Neural cell (in vitro differentiated cells): Measurements from ENCODE around the gene HS3ST1. TPM values are rescaled to one million over a fixed set of nuclear protein-coding genes. Genes with fewer than 3 reads are reported as not detected.

Experiments used
- H2AFZ ChIP-seq: fragments of 200-600, 300-800 bp; sonication (generic), shearing (Covaris generic); 2 replicates; pipeline ENCODE4 v1.6.0; 2014; ENCODE audit warnings: low read depth, mild to moderate bottlenecking, antibody characterized with exemption, low read length, moderate library complexity
- H3F3A ChIP-seq: fragments of 200-600 bp; shearing (Covaris generic); 2 replicates; pipeline ENCODE4 v1.6.1; 2016; ENCODE audit warnings: mild to moderate bottlenecking, moderate library complexity, mixed read lengths, antibody characterized with exemption, low read length; ENCODE audit not compliant: insufficient read depth, poor library complexity, severe bottlenecking
- H3K27ac ChIP-seq: fragments of 200-600, 300-800 bp; sonication (generic), shearing (Covaris generic); 2 replicates; pipeline ENCODE4 v1.5.1; 2014; ENCODE audit warnings: mild to moderate bottlenecking, low read length, moderate library complexity
- H3K27me3 ChIP-seq: fragments of 300-800, 200-600 bp; sonication (generic), shearing (Covaris generic); 2 replicates; pipeline ENCODE4 v1.6.0; 2014; ENCODE audit warnings: mild to moderate bottlenecking, low read depth, low read length, moderate library complexity; ENCODE audit not compliant: insufficient read depth
- H3K36me3 ChIP-seq: fragments of 300-800, 200-600 bp; sonication (generic), shearing (Covaris generic); 2 replicates; pipeline ENCODE4 v1.5.1; 2014; ENCODE audit warnings: mild to moderate bottlenecking, antibody characterized with exemption, low read length, moderate library complexity; ENCODE audit not compliant: insufficient read depth
- H3K4me2 ChIP-seq: fragments of 300-800, 200-600 bp; sonication (generic), shearing (Covaris generic); 2 replicates; pipeline ENCODE4 v1.6.0; 2014; ENCODE audit warnings: mild to moderate bottlenecking, low read length
- H3K4me3 ChIP-seq: fragments of 300-800, 200-600 bp; sonication (generic), shearing (Covaris generic); 2 replicates; pipeline ENCODE4 v1.5.1; 2014; ENCODE audit warnings: mild to moderate bottlenecking, low read length, moderate library complexity
- H3K79me2 ChIP-seq: fragments of 200-600 bp; shearing (Covaris generic); replicated peaks from 2 replicates; pipeline ENCODE4 v1.6.0; 2014; ENCODE audit warnings: mild to moderate bottlenecking, low read length, moderate library complexity; ENCODE audit not compliant: insufficient read depth
- H3K9ac ChIP-seq: fragments of 300-800, 200-600 bp; sonication (generic), shearing (Covaris generic); 2 replicates; pipeline ENCODE4 v1.6.1; 2016; ENCODE audit warnings: mild to moderate bottlenecking, low read length, mixed read lengths
- H3K9me2 ChIP-seq: fragments of 200-600 bp; shearing (Covaris generic); 2 replicates; pipeline ENCODE4 v1.6.1; 2016; ENCODE audit warnings: mild to moderate bottlenecking, low read length, mixed read lengths; ENCODE audit not compliant: insufficient read depth
- H3K9me3 ChIP-seq: fragments of 200-600, 300-800 bp; sonication (generic), shearing (Covaris generic); 2 replicates; pipeline ENCODE4 v1.6.1; 2016; ENCODE audit warnings: mild to moderate bottlenecking, mixed run types, low read length, moderate library complexity, mixed read lengths
- H4K20me1 ChIP-seq: fragments of 200-600 bp; shearing (Covaris generic); 2 replicates; pipeline ENCODE4 v1.6.1; 2016; ENCODE audit warnings: mild to moderate bottlenecking, mixed run types; ENCODE audit not compliant: insufficient read depth
- EP300 ChIP-seq: fragments of 450-650 bp; conservative IDR thresholded peaks from 2 replicates; pipeline ENCODE4 v1.6.1; 2014; ENCODE audit warnings: antibody characterized with exemption, mild to moderate bottlenecking, moderate library complexity; ENCODE audit not compliant: poor library complexity, severe bottlenecking
- EZH2 ChIP-seq: fragments of 200-600, 300-800 bp; shearing (Covaris generic), sonication (generic); IDR thresholded peaks from 2 replicates; pipeline ENCODE4 v1.6.1; 2014; ENCODE audit warnings: antibody characterized with exemption, low read length, borderline replicate concordance, mild to moderate bottlenecking; ENCODE audit not compliant: insufficient read depth, poor library complexity, severe bottlenecking
- MXI1 ChIP-seq: fragments of 450-650 bp; conservative IDR thresholded peaks from 2 replicates; pipeline ENCODE4 v1.6.1; 2014; ENCODE audit warnings: antibody characterized with exemption, mild to moderate bottlenecking; ENCODE audit not compliant: poor library complexity, severe bottlenecking
- POLR2AphosphoS5 ChIP-seq: IDR thresholded peaks from 2 replicates; pipeline ENCODE4 v1.6.1; 2012
- RAD21 ChIP-seq: fragments of 450-650 bp; conservative IDR thresholded peaks from 2 replicates; pipeline ENCODE4 v1.6.1; 2014; ENCODE audit warnings: antibody characterized with exemption, mild to moderate bottlenecking, moderate library complexity
- SMC3 ChIP-seq: fragments of 450-650 bp; conservative IDR thresholded peaks from 2 replicates; pipeline ENCODE4 v1.6.1; 2014; ENCODE audit warnings: antibody characterized with exemption, mild to moderate bottlenecking, moderate library complexity; ENCODE audit not compliant: poor library complexity
- TAF1 ChIP-seq: IDR thresholded peaks from 2 replicates; pipeline ENCODE4 v1.6.1; 2012; ENCODE audit warnings: low read depth
- polyA plus RNA-seq: library from polyadenylated mRNA; depleted of rRNA; stranded (reverse); fragments of >200 nt; gene quantifications from 2 replicates; pipeline ENCODE4 v1.2.3, GENCODE V29; 2014
- TF ChIP-seq, protein P1 (sequence below): fragments of 450-650 bp; IDR thresholded peaks from 2 replicates; pipeline ENCODE4 v1.5.1; 2014; ENCODE audit warnings: antibody characterized with exemption, mild to moderate bottlenecking, moderate library complexity; ENCODE audit not compliant: poor library complexity, severe bottlenecking
- TF ChIP-seq, protein P2 (sequence below): IDR thresholded peaks from 2 replicates; pipeline ENCODE4 v1.6.1; 2012; ENCODE audit warnings: borderline replicate concordance

Gene HS3ST1
- polyA plus RNA-seq, 1 donor from 2014 or later: 0.35 TPM

DNA sequence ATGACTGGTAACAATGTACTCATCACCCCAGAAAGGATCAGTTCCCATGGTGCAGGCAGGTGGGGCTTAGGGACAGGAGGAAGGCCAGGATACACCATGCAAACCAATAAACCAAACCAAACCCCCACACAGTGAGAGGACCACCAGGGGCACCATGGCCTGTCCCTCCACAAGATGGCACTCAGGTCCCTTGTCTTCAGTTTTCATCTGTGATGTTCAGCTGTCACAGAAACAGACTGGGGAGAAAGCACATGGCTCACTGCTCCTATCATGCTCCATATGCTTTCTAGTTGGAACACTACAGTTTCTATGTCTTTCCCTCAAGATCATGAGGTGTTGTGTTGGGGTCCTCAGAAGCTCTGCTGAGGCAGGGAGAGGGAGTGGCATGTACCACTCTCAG is 10.1 kb downstream of the HS3ST1 start:
- no peak overlapping the region for H3K27ac ChIP-seq
- H3K4me2 ChIP-seq: no peak overlapping the region
- no peak overlapping the region for H3K4me3 ChIP-seq
- H3K9ac ChIP-seq: no peak overlapping the region
- H3K79me2 ChIP-seq: no peaks in the 10 kb centered on the region
- H3F3A ChIP-seq: no peaks in the 10 kb centered on the region
- no peaks in the 10 kb centered on the region for H3K36me3 ChIP-seq
- H4K20me1 ChIP-seq: no peaks in the 10 kb centered on the region
- H3K27me3 ChIP-seq: no peaks in the 10 kb centered on the region
- no peaks in the 10 kb centered on the region for H3K9me3 ChIP-seq
- H2AFZ ChIP-seq: no peak overlapping the region
- TF ChIP-seq POLR2AphosphoS5: no peak
- TF ChIP-seq EZH2: no peak
- peak; percentile 34 for TF ChIP-seq SMC3
- TF ChIP-seq, protein P1, sequence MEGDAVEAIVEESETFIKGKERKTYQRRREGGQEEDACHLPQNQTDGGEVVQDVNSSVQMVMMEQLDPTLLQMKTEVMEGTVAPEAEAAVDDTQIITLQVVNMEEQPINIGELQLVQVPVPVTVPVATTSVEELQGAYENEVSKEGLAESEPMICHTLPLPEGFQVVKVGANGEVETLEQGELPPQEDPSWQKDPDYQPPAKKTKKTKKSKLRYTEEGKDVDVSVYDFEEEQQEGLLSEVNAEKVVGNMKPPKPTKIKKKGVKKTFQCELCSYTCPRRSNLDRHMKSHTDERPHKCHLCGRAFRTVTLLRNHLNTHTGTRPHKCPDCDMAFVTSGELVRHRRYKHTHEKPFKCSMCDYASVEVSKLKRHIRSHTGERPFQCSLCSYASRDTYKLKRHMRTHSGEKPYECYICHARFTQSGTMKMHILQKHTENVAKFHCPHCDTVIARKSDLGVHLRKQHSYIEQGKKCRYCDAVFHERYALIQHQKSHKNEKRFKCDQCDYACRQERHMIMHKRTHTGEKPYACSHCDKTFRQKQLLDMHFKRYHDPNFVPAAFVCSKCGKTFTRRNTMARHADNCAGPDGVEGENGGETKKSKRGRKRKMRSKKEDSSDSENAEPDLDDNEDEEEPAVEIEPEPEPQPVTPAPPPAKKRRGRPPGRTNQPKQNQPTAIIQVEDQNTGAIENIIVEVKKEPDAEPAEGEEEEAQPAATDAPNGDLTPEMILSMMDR: peak; percentile 48
- TF ChIP-seq, protein P2, sequence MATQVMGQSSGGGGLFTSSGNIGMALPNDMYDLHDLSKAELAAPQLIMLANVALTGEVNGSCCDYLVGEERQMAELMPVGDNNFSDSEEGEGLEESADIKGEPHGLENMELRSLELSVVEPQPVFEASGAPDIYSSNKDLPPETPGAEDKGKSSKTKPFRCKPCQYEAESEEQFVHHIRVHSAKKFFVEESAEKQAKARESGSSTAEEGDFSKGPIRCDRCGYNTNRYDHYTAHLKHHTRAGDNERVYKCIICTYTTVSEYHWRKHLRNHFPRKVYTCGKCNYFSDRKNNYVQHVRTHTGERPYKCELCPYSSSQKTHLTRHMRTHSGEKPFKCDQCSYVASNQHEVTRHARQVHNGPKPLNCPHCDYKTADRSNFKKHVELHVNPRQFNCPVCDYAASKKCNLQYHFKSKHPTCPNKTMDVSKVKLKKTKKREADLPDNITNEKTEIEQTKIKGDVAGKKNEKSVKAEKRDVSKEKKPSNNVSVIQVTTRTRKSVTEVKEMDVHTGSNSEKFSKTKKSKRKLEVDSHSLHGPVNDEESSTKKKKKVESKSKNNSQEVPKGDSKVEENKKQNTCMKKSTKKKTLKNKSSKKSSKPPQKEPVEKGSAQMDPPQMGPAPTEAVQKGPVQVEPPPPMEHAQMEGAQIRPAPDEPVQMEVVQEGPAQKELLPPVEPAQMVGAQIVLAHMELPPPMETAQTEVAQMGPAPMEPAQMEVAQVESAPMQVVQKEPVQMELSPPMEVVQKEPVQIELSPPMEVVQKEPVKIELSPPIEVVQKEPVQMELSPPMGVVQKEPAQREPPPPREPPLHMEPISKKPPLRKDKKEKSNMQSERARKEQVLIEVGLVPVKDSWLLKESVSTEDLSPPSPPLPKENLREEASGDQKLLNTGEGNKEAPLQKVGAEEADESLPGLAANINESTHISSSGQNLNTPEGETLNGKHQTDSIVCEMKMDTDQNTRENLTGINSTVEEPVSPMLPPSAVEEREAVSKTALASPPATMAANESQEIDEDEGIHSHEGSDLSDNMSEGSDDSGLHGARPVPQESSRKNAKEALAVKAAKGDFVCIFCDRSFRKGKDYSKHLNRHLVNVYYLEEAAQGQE: no peak
- TF ChIP-seq RAD21: peak; percentile 51
- TF ChIP-seq EP300: no peak
- TF ChIP-seq MXI1: no peak
- TF ChIP-seq TAF1: no peak
- H3K9me2 ChIP-seq: no peaks in the 10 kb centered on the region

DNA sequence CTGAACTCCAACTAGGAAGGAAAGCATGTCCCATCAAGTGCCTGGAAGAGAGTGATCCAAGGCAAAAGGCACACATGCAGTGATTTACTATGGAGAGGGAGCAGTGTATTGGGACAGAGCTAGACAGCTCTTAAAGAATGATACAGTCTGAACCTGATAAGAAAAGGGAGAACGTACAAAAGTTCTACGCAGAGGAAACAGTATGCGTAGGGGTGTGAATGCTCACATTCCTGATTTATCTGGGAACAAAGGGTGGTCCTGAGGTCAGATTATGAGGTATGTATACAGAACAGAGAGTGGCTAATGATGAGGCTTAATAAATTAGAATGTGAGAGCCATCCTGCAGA is 12.0 kb downstream of the HS3ST1 start:
- H3K79me2 ChIP-seq: no peaks in the 10 kb centered on the region
- H3K9me3 ChIP-seq: no peaks in the 10 kb centered on the region
- H3K9me2 ChIP-seq: no peaks in the 10 kb centered on the region
- no peak overlapping the region for H3K4me3 ChIP-seq
- H3K4me2 ChIP-seq: no peak overlapping the region
- H3K27ac ChIP-seq: no peak overlapping the region
- no peaks in the 10 kb centered on the region for H3K36me3 ChIP-seq
- no peaks in the 10 kb centered on the region for H3F3A ChIP-seq
- H3K27me3 ChIP-seq: no peaks in the 10 kb centered on the region
- no peak overlapping the region for H2AFZ ChIP-seq
- no peak overlapping the region for H3K9ac ChIP-seq
- H4K20me1 ChIP-seq: no peaks in the 10 kb centered on the region
- TF ChIP-seq TAF1: no peak
- TF ChIP-seq SMC3: no peak
- TF ChIP-seq, protein P2: no peak
- TF ChIP-seq POLR2AphosphoS5: no peak
- no peak for TF ChIP-seq MXI1
- TF ChIP-seq, protein P1: no peak
- TF ChIP-seq EZH2: no peak
- TF ChIP-seq RAD21: no peak
- no peak for TF ChIP-seq EP300
